Measurements from ENCODE around the gene SLC38A8.

DNA sequence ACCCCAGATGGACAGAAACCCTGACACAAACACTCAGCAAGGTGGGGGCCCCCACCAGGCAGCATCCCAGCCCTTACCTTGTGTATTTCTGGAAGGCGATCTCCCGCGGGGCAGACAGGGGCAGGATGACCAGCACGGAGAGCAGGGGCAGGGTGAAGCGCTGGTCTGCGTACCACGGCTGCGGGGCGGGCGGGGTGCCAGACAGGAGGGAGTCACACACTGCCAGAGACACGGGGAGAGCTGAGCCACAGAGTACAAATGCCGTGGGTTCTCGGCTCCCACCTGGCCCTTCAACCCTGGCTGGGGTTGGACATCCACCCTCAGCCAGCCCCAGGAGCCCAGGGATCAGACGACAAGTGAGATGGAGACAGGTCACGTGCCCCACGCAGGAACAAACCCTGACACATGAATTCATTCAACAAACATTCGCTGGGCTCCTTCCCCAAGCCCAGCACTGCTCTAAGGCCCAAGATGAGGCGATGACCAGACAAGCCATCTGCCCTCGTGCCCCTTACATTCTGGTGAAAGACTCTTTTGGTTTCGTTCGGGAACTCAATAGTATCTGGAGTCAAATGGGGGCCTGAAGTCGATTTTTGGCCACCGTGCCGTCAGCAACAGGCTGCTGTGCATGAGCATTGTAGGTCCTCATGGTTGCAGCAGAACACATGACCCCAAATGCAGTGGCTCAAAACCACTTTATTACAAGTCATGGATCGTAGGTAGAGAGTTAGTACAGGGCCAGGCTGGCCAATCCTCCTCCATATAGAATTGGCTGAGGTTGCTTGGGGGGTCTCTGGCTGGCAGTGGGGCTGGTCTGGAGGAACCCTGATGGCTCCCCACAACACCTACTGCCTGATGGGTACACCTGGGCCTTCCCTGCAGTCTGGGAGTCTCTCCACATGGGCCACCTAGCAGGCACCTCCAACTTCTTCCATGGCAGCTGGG lies 9.1 kb downstream of the SLC38A8 start:
- TF ChIP-seq POLR2AphosphoS5 (IDR thresholded peaks at IDR 0.05) (no peak), POLR2A (IDR thresholded peaks at IDR 0.05) (no peak)
- TF ChIP-seq, protein P1, sequence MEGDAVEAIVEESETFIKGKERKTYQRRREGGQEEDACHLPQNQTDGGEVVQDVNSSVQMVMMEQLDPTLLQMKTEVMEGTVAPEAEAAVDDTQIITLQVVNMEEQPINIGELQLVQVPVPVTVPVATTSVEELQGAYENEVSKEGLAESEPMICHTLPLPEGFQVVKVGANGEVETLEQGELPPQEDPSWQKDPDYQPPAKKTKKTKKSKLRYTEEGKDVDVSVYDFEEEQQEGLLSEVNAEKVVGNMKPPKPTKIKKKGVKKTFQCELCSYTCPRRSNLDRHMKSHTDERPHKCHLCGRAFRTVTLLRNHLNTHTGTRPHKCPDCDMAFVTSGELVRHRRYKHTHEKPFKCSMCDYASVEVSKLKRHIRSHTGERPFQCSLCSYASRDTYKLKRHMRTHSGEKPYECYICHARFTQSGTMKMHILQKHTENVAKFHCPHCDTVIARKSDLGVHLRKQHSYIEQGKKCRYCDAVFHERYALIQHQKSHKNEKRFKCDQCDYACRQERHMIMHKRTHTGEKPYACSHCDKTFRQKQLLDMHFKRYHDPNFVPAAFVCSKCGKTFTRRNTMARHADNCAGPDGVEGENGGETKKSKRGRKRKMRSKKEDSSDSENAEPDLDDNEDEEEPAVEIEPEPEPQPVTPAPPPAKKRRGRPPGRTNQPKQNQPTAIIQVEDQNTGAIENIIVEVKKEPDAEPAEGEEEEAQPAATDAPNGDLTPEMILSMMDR (IDR thresholded peaks at IDR 0.05) = no peak
